Activated CD8-positive, alpha-beta T cell treated with anti-CD3 and anti-CD28 coated beads for 36 hours (primary cell): ENCODE data around the gene ANKLE1. TPM values are rescaled to one million over a fixed set of nuclear protein-coding genes. Genes with fewer than 3 reads are reported as not detected.

ENCODE experiments used
- ATAC-seq: fragments of 200-7000 bp; cut with Tn5 transposase; one replicate; pipeline ENCODE4 v1.10.0; 2021; ENCODE audit warnings: mild to moderate bottlenecking, moderate library complexity
- CTCF ChIA-PET: fragments of 350-600 bp; sonication (Branson Sonifier 250); formaldehyde crosslinking; loops from one replicate; lab custom pipeline; 2021; ENCODE audit warnings: antibody characterized with exemption; lab: Charles Lee
- POLR2A ChIA-PET: fragments of 350-600 bp; sonication (Branson Sonifier 250); formaldehyde crosslinking; loops from one replicate; lab custom pipeline; 2021; ENCODE audit warnings: antibody characterized with exemption; lab: Charles Lee
- DNase-seq: peaks from one replicate; pipeline ENCODE4 v3.0.0-alpha.2; 2020
- H3K27ac Mint-ChIP-seq: one replicate; pipeline ENCODE4 v1.8.0; 2021; ENCODE audit warnings: mild to moderate bottlenecking, mixed read lengths
- H3K27me3 Mint-ChIP-seq: one replicate; pipeline ENCODE4 v1.8.0; 2021; ENCODE audit warnings: mixed read lengths
- H3K36me3 Mint-ChIP-seq: one replicate; pipeline ENCODE4 v1.8.0; 2021; ENCODE audit warnings: low read depth, mixed read lengths
- H3K4me1 Mint-ChIP-seq: one replicate; pipeline ENCODE4 v1.8.0; 2021; ENCODE audit warnings: low read depth, mixed read lengths
- H3K4me3 Mint-ChIP-seq: one replicate; pipeline ENCODE4 v1.8.0; 2021; ENCODE audit warnings: mild to moderate bottlenecking, moderate library complexity, mixed read lengths
- H3K9me3 Mint-ChIP-seq: one replicate; pipeline ENCODE4 v1.8.0; 2021; ENCODE audit warnings: mixed read lengths
- CTCF ChIP-seq: fragments of 200-600 bp; IDR thresholded peaks from one replicate; pipeline ENCODE4 v1.8.0; 2022; ENCODE audit warnings: antibody characterized with exemption, mild to moderate bottlenecking
- intact Hi-C: fragments of 100-400 bp; cut with micrococcal nuclease; formaldehyde crosslinking; loops from one replicate; pipeline ENCODE4 v1.10.0; 2022
- total RNA-seq, 2 experiments: library from RNA; stranded (reverse); gene quantifications; one replicate each; pipeline ENCODE4 v1.2.3, GENCODE V29; 2021

Gene ANKLE1
- total RNA-seq, 2 experiments from 2014 or later: 15.9 to 18.4 TPM

- intact Hi-C loops: no loop called here
- TF ChIP-seq CTCF: no peak
- ChIA-PET CTCF (interaction anchor here (1.1 to 3.1 kb wide), 4 partner anchors 11 to 88 kb away, joined by 4 to 27 read pairs (median 10); partner anchors contain the start of gene ANKLE1), POLR2A (interaction anchor here (0.9 to 5.3 kb wide), 2 partner anchors 10 to 101 kb away, joined by 6 to 28 read pairs; partner anchors contain the start of gene BST2)
- H3K27me3 Mint-ChIP-seq: no peaks in the 10 kb centered on the region
- H3K27ac Mint-ChIP-seq: peak overlapping the region; percentile 52
- DNase-seq: no peak
- no peaks in the 10 kb centered on the region for H3K9me3 Mint-ChIP-seq
- H3K36me3 Mint-ChIP-seq: peaks cover 3% of the 10 kb centered on the region
- peaks cover 27% of the 10 kb centered on the region for H3K4me1 Mint-ChIP-seq
- no peak for ATAC-seq
- H3K4me3 Mint-ChIP-seq: peak overlapping the region; percentile 64
Observed at GRCh38 chr19:17303940-17304267, 22.2 kb downstream of the ANKLE1 start.

GRCh38 chr19:17304386-17305215 lies 22.9 kb downstream of the ANKLE1 start:
- H3K4me3 Mint-ChIP-seq: peak overlapping the region; percentile 87
- DNase-seq (no peak), ATAC-seq (no peak)
- no peaks in the 10 kb centered on the region for H3K9me3 Mint-ChIP-seq
- ChIA-PET CTCF (interaction anchor here (0.6 to 3.1 kb wide), 15 partner anchors 7 to 236 kb away, joined by 3 to 27 read pairs (median 3); partner anchors contain the start of genes ANKLE1 and OCEL1), POLR2A (interaction anchor here (0.6 to 5.3 kb wide), 7 partner anchors 11 to 101 kb away, joined by 3 to 28 read pairs (median 3); partner anchors contain the start of gene BST2)
- peaks cover 30% of the 10 kb centered on the region for H3K4me1 Mint-ChIP-seq
- TF ChIP-seq CTCF: no peak
- no peaks in the 10 kb centered on the region for H3K27me3 Mint-ChIP-seq
- intact Hi-C loops: no loop called here
- peaks cover 2% of the 10 kb centered on the region for H3K36me3 Mint-ChIP-seq
- H3K27ac Mint-ChIP-seq: peak overlapping the region; percentile 92

GRCh38 chr19:17305216-17305516 lies 23.5 kb downstream of the ANKLE1 start:
- H3K27me3 Mint-ChIP-seq: no peaks in the 10 kb centered on the region
- peak overlapping the region; percentile 92 for H3K27ac Mint-ChIP-seq
- intact Hi-C loops: no loop called here
- ChIA-PET POLR2A (interaction anchor here (0.6 to 5.3 kb wide), 6 partner anchors 12 to 33 kb away, joined by 3 to 28 read pairs (median 3); no protein-coding TSS in a partner anchor), CTCF (interaction anchor here (0.6 to 3.1 kb wide), 15 partner anchors 8 to 237 kb away, joined by 3 to 27 read pairs (median 3); partner anchors contain the start of genes ANKLE1 and OCEL1)
- peaks cover 31% of the 10 kb centered on the region for H3K4me1 Mint-ChIP-seq
- DNase-seq (no peak), ATAC-seq (no peak)
- no peak for TF ChIP-seq CTCF
- peak overlapping the region; percentile 87 for H3K4me3 Mint-ChIP-seq
- H3K36me3 Mint-ChIP-seq: peaks cover 2% of the 10 kb centered on the region
- H3K9me3 Mint-ChIP-seq: no peaks in the 10 kb centered on the region

DNA sequence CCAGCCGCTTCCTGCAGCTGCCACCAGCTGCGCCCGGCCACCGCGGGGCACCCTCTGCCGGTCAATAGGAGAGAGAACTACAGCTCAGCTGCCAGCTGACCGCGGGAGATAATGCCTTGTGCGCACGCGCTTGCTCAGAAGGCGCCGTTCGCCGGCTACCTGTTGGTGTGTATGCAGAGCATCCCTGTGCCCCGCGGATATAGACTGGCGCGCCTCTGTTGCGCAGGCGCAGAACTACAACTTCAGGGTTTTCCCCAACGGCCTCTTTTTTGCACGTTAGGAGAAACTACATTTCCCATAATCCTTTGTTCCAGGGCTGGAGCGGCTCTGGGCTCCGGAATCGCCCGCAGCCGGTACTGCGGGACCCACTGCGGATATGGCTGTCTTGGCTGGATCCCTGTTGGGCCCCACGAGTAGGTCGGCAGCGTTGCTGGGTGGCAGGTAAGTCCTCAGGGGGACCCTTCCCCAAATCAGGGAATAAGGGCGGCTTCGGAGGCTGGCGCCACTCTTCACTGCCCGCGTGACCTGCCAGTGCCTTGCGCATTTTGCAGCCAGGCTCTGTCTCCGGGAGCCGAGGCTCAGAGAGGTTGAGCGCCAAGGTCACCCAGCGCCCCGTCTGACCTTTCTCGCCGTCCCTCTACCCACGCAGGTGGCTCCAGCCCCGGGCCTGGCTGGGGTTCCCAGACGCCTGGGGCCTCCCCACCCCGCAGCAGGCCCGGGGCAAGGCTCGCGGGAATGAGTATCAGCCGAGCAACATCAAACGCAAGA lies 24.0 kb downstream of the ANKLE1 start, which contains the start of gene MRPL34:
TSS of gene MRPL34 (plus strand) at position 356 of the 768 bp plus-strand sequence. CDS start at position 377, 21 bp downstream.
- H3K4me1 Mint-ChIP-seq: peaks cover 37% of the 10 kb centered on the region
- peaks cover 2% of the 10 kb centered on the region for H3K36me3 Mint-ChIP-seq
- intact Hi-C loops: no loop called here
- no peaks in the 10 kb centered on the region for H3K27me3 Mint-ChIP-seq
- TF ChIP-seq CTCF: peak; percentile 81
- ATAC-seq: peak; percentile 68
- no peaks in the 10 kb centered on the region for H3K9me3 Mint-ChIP-seq
- POLR2A ChIA-PET: interaction anchor here (0.7 to 5.3 kb wide), 8 partner anchors 12 to 82 kb away, joined by 3 to 28 read pairs (median 4); no protein-coding TSS in a partner anchor
- peak within 1 kb of the TSS; percentile 92 for H3K27ac Mint-ChIP-seq
- H3K4me3 Mint-ChIP-seq: peak within 1 kb of the TSS; percentile 87
- DNase-seq: peak; percentile 98
- CTCF ChIA-PET: interaction anchor here (0.6 to 3.1 kb wide), 17 partner anchors 8 to 237 kb away, joined by 3 to 27 read pairs (median 3); partner anchors contain the start of genes ANKLE1 and OCEL1
